Mesothelial cell of epicardium (in vitro differentiated cells): ENCODE results near the gene LHX4. TPM values are rescaled to one million over a fixed set of nuclear protein-coding genes. Genes with fewer than 3 reads are reported as not detected.

Source experiments
- DNase-seq, 2 experiments: peaks; one replicate each; pipeline ENCODE4 v3.0.0; 2021; ENCODE audit warnings: low spot score in 2 of 2; ENCODE audit not compliant: unreplicated experiment in 2 of 2
- H3K27ac Mint-ChIP-seq: 2 replicates; pipeline ENCODE4 v1.8.0; 2021; ENCODE audit warnings: mixed read lengths
- H3K27me3 Mint-ChIP-seq: 2 replicates; pipeline ENCODE4 v1.8.0; 2021; ENCODE audit warnings: low read depth, mixed read lengths
- H3K36me3 Mint-ChIP-seq: 2 replicates; pipeline ENCODE4 v1.8.0; 2021; ENCODE audit warnings: mixed read lengths
- H3K4me1 Mint-ChIP-seq: 2 replicates; pipeline ENCODE4 v1.8.0; 2021; ENCODE audit warnings: mixed read lengths
- H3K4me3 Mint-ChIP-seq: 2 replicates; pipeline ENCODE4 v1.8.0; 2021; ENCODE audit warnings: mild to moderate bottlenecking, moderate library complexity, mixed read lengths
- H3K9me3 Mint-ChIP-seq: 2 replicates; pipeline ENCODE4 v1.8.0; 2021; ENCODE audit warnings: mixed read lengths
- total RNA-seq: library from RNA; stranded (reverse); gene quantifications from 3 replicates; pipeline ENCODE4 v1.2.1, GENCODE V29; 2021
- TF ChIP-seq, protein P1 (sequence below): fragments of 200-600 bp; sonication (generic); IDR thresholded peaks from one replicate; pipeline ENCODE4 v1.5.0; 2021; ENCODE audit warnings: antibody characterized with exemption; ENCODE audit not compliant: unreplicated experiment

The LHX4 gene
- total RNA-seq, 1 donor from 2014 or later, result 0.54 TPM

DNA sequence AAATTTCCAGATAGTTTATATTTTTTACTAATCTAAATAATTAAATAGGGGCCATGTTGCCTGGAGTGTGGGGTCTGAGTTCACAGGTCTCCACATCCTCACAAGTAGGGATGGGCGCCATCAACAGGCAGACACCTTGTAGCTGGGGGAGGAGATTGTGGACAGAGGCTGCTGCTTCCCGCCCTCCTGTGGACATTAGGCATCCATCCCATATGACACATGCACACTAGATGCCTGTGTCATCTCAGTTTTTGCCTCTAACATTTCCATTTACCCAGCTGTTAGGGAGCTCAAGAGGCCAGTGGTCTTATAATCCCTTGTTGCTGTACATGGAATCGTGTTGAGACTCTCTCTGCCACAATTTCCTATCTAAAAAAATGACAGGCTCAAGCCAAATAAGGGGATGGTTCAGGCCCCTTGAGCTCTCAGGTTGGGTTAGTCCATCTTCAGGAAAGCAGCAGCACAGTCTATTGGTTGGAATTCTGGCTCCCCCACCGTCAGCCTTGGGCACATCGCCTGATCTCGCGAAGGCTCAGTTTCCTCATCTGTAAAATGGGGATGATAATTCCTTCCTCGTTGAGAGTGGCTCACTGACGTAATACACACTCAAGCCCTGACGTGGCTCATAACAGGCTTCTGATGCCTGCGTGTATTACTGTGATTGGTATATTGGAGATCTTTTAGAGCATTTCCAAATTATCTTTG lies 13.6 kb downstream of the LHX4 start:
- no peaks in the 10 kb centered on the region for H3K4me1 Mint-ChIP-seq
- no peaks in the 10 kb centered on the region for H3K36me3 Mint-ChIP-seq
- TF ChIP-seq, protein P1, sequence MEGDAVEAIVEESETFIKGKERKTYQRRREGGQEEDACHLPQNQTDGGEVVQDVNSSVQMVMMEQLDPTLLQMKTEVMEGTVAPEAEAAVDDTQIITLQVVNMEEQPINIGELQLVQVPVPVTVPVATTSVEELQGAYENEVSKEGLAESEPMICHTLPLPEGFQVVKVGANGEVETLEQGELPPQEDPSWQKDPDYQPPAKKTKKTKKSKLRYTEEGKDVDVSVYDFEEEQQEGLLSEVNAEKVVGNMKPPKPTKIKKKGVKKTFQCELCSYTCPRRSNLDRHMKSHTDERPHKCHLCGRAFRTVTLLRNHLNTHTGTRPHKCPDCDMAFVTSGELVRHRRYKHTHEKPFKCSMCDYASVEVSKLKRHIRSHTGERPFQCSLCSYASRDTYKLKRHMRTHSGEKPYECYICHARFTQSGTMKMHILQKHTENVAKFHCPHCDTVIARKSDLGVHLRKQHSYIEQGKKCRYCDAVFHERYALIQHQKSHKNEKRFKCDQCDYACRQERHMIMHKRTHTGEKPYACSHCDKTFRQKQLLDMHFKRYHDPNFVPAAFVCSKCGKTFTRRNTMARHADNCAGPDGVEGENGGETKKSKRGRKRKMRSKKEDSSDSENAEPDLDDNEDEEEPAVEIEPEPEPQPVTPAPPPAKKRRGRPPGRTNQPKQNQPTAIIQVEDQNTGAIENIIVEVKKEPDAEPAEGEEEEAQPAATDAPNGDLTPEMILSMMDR, result no peak
- DNase-seq, result no peak
- H3K27me3 Mint-ChIP-seq, result peaks cover 77% of the 10 kb centered on the region
- H3K9me3 Mint-ChIP-seq, result no peaks in the 10 kb centered on the region
- H3K4me3 Mint-ChIP-seq, result no peak overlapping the region
- H3K27ac Mint-ChIP-seq, result no peak overlapping the region

DNA sequence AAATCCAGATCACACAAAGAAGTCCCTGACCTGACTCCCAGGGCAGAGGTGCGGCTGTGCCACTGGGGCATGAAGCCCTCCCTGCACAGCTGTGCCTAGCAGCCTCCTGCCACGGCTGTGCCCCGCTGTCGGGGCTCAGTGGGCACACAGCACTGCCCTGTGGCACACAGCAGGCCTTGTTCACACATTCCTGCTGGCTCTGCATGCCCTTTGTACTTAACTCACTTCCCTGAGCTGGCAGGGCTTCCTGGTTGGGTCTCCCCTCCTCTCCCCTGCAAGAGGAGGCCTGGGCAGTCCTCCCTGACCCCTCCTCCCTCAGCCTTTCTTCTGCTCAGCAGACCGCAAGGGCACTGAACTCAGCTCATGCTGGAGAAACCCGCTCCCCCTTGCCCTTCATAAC lies 14.8 kb downstream of the LHX4 start:
- TF ChIP-seq, protein P1, result no peak
- Mint-ChIP-seq H3K27ac (no peak overlapping the region), H3K27me3 (peaks cover 65% of the 10 kb centered on the region), H3K4me1 (no peaks in the 10 kb centered on the region), H3K36me3 (no peaks in the 10 kb centered on the region), H3K4me3 (no peak overlapping the region), H3K9me3 (no peaks in the 10 kb centered on the region)
- no peak for DNase-seq

DNA sequence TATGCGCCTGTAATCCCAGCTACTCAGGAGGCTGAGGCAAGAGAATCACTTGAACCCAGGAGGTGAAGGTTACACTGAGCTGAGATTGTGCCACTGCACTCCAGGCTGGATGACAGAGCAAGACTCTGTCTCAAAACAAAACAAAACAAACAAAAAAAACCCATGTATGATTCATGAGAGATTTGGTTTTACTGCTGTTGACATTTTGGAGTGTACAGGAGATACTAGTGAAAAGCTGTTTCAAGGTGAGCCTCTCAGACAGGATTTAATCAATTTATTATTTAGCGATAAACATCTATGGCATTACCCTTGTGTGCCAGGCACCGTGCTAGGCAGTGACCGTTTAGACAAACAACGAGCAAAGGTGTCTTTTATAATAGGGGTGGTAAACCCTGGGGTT lies 16.5 kb downstream of the LHX4 start:
- H3K4me1 Mint-ChIP-seq, result no peaks in the 10 kb centered on the region
- no peaks in the 10 kb centered on the region for H3K9me3 Mint-ChIP-seq

DNA sequence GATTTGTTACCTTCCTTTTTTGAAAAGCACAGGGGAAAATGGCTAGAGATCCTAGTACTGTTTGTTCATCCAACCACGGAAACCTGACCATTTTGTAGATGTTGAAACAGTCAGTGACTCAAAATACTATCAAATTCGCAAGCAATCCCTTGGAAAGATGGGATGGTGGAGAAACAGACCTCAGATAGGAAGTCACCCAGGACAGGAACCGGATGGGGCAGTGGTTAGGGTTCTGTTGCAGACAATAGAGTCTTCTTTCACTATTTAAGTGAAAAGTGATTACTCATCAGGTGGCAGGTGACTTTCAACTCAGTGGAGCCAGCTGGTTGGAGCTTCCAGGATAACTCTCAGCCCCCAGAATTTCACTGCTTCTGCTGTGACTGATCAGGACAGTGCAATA lies 17.0 kb downstream of the LHX4 start:
- Mint-ChIP-seq H3K4me1 (no peaks in the 10 kb centered on the region), H3K36me3 (no peaks in the 10 kb centered on the region), H3K9me3 (no peaks in the 10 kb centered on the region), H3K27ac (no peak overlapping the region), H3K4me3 (no peak overlapping the region), H3K27me3 (peaks cover 52% of the 10 kb centered on the region)
- TF ChIP-seq, protein P1, result no peak
- DNase-seq, result no peak

More for the DNA sequence above, 16.5 kb downstream of the LHX4 start:
- Mint-ChIP-seq H3K27ac (no peak overlapping the region), H3K36me3 (no peaks in the 10 kb centered on the region), H3K27me3 (peaks cover 57% of the 10 kb centered on the region), H3K4me3 (no peak overlapping the region)
- DNase-seq, result no peak
- TF ChIP-seq, protein P1, result no peak

DNA sequence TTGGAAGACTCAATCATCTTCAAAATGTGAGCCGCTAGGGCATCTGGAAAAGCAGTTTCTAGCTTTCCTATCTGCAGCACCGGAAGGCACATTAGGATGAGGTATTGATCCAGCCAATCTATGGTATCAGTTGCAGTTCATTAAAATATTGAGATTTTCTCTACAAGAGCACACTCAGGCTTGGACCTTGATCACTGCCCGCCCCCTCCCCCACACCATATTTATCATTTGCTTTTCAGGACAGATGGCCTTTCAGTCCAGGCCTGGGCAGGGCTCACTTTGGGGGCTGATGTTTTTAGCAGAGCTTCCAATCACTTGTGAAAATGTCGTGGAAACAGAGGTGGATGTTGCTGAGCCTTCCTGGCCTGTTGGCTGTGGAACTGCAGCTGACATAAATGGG lies 17.5 kb downstream of the LHX4 start:
- Mint-ChIP-seq H3K4me3 (no peak overlapping the region), H3K9me3 (no peaks in the 10 kb centered on the region), H3K36me3 (no peaks in the 10 kb centered on the region), H3K4me1 (no peaks in the 10 kb centered on the region), H3K27ac (no peak overlapping the region), H3K27me3 (peaks cover 47% of the 10 kb centered on the region)
- no peak for DNase-seq
- TF ChIP-seq, protein P1, result no peak
